Bronchial epithelial cell (primary cell): ENCODE measurements around the gene RXRB. TPM values are rescaled to one million over a fixed set of nuclear protein-coding genes. Genes with fewer than 3 reads are reported as not detected.
A peak's percentile ranks its signal among the peaks of the same experiment; 100 is the strongest.

ENCODE experiments used
- DNase-seq: peaks from one replicate; pipeline ENCODE4 v3.0.0-alpha.2; 2010; ENCODE audit warnings: low read depth
- FAIRE-seq: peaks from 2 replicates; lab custom pipeline; 2011; peaks lifted over from hg19 to GRCh38; lab: Jason Lieb, UNC
- H3K27me3 ChIP-seq: 2 replicates; pipeline ENCODE4 v1.5.1; 2011; ENCODE audit warnings: low read length; ENCODE audit not compliant: control insufficient read depth, insufficient read depth
- H3K36me3 ChIP-seq: 2 replicates; pipeline ENCODE4 v1.5.1; 2011; ENCODE audit warnings: low read length; ENCODE audit not compliant: control insufficient read depth, insufficient read depth
- H3K4me3 ChIP-seq: 2 replicates; pipeline ENCODE4 v1.5.1; 2011; ENCODE audit warnings: mild to moderate bottlenecking, low read depth, low read length, control low read depth
- total RNA-seq: library from RNA; depleted of rRNA; stranded (reverse); fragments of >200 nt; gene quantifications from 2 replicates; pipeline ENCODE4 v1.2.1, GENCODE V29; 2014
- TF ChIP-seq, protein P1 (sequence below): IDR thresholded peaks from 2 replicates; pipeline ENCODE4 v1.5.1; 2011; ENCODE audit warnings: mild to moderate bottlenecking, moderate library complexity, low read length, control low read depth, inconsistent platforms; ENCODE audit not compliant: insufficient read depth, severe bottlenecking

RXRB gene
- total RNA-seq, 1 donor from 2014 or later = 15.3 TPM

DNA sequence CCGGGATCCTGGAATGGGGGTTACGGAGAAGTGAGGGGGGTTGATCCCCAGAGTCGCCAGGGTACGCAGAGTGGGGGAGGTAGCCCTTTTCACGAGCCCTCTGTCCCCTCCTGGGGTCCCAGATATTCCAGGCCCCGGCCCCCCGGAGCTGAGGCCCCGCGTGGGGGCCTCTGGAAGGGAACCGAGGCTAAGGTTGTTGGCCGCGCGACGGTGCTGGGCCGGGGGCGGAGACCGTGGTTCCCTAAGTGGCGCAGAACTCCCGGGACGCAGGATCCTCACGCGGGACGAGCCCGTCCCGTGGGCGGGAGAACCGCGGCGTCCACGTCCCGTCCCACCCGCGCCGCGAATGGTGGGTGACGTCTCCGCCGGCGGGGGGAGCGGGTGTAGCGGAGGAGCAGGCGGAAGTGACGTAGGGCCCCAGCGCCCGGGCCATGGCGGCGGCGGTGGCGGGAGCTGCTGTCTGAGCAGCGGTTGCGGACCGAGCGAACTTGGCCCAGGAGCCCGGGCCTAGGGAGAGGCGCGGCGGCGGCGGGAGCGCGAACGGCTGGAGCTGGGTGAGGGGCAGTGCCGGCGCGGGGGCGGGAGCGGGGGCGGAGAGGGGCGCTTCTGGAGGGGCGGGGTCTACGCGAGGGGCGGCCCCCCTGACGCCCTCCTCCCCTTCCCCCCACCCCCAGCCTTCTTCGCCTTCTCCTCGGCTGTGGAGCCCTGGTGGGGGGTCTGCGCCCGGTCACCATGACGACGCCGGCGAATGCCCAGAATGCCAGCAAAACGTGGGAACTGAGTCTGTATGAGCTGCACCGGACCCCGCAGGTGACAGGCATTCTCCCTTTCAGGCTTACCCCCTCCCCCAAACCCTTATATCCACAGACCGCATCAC is 7.9 kb upstream of the RXRB start, which contains the start of gene RING1:
Gene RING1, plus strand, starts transcription at position 410 of the 877 bp plus-strand sequence. Its CDS starts 323 bp downstream, at position 733.
- Histone ChIP-seq H3K27me3 (no peaks in the 10 kb centered on the region), H3K4me3 (peak within 1 kb of the TSS; percentile 83), H3K36me3 (peaks cover 10% of the 10 kb centered on the region)
- DNase-seq (peak; percentile 23), FAIRE-seq (no peak)
- TF ChIP-seq, protein P1, sequence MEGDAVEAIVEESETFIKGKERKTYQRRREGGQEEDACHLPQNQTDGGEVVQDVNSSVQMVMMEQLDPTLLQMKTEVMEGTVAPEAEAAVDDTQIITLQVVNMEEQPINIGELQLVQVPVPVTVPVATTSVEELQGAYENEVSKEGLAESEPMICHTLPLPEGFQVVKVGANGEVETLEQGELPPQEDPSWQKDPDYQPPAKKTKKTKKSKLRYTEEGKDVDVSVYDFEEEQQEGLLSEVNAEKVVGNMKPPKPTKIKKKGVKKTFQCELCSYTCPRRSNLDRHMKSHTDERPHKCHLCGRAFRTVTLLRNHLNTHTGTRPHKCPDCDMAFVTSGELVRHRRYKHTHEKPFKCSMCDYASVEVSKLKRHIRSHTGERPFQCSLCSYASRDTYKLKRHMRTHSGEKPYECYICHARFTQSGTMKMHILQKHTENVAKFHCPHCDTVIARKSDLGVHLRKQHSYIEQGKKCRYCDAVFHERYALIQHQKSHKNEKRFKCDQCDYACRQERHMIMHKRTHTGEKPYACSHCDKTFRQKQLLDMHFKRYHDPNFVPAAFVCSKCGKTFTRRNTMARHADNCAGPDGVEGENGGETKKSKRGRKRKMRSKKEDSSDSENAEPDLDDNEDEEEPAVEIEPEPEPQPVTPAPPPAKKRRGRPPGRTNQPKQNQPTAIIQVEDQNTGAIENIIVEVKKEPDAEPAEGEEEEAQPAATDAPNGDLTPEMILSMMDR = no peak

DNA sequence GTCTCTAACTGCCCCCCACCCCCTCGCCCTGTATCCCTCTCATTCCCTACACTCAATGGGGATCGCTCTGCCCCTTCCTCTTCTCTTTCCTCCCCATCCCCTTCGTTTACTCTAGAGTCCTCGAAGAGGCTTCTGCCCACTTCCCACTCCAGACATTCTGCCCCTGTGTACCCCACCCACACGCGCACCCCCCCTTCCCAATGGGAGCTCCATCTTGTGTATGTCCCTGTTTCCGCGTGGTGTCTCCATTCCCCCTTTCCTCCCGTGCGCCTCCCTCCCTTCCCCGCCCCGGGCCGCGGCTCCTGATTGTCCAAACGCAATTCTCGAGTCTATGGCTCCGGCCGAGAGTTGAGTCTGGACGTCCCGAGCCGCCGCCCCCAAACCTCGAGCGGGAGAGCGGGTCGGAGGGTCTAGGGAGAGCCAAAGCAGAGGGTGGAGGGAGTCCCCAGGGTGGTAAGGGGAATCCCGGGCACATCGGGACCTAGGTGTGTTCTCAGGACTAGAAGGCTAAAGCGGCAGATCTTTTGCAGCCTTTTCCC is 7.2 kb upstream of the RXRB start:
- TF ChIP-seq, protein P1 = no peak
- H3K4me3 ChIP-seq = peak overlapping the region; percentile 83
- no peak for FAIRE-seq
- DNase-seq = peak; percentile 25
- H3K27me3 ChIP-seq = no peaks in the 10 kb centered on the region
- peaks cover 12% of the 10 kb centered on the region for H3K36me3 ChIP-seq

DNA sequence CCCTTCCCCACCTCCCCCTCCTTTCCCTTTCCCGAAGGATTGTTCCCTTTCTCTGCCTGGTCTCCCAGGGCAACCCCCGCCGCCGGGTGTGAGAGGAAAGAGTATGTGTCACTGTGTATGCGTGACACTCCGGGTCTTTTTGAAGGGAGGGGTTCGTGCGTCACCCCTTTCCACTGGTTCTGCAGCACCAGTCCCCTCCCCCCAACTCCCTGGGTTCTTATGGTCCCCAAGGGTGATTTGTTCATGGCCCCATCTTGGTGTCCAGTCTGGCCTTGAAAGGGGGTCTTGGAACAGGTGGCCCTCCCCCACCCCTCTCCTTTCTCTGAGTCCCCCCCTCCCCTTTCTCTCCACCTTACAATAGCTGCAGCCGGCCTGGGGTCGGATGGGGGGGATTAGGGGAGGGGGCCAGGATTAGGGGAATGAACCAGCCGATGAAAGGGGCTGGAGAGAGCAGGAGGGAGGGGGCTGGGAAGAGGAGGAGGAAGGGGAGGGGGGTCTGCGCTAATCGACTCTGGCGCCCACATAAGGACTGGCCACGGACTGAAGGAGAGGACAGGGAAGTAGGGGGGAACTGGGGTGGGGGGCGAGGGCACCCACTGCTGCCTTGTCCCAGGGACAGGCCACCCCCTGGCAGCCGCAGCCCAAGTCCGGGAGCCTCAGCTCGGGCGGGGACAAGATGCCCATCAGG is 6.5 kb upstream of the RXRB start:
- Histone ChIP-seq H3K27me3 (no peaks in the 10 kb centered on the region), H3K4me3 (peak overlapping the region; percentile 83), H3K36me3 (peaks cover 17% of the 10 kb centered on the region)
- DNase-seq = peak; percentile 70
- TF ChIP-seq, protein P1 = no peak
- no peak for FAIRE-seq

DNA sequence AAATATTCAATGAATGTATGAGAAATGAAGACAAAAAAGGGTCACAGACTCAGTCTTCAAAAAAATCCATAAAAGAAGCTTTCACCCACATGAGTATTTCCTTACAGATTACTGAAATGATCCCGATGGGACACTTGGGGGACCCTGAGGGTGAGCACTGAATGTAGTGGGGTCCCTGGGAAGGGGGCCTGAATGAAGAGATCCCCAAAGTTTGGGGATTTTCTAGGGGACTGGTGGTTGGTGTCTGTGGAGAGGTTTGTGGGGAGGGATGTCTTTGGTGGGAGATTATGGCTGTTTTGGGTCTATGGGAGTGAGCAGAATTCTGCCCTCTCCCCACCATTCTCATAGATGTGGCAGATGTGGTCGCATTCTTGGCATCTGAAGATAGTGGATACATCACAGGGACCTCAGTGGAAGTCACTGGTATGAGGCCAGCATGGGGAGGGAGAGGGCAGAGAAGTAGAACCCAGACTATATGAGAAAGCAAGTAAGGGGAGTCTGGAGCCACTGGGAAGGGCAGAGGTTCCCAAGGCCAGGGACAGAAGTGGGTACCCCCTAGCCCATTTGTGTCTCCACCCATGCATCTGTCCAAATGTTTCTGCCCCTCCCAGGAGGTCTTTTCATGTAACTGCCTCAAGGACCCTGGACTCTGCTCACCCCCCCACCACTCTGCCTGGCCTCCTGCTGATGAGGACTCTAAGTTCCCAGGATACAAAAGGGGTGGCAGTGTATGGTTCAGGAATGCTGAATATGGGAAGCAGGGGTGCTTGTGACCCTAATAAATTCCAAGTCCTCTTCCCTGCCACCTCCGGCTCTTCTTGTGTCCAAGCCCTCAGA is 5.8 kb upstream of the RXRB start:
- peak; percentile 8 for DNase-seq
- Histone ChIP-seq H3K36me3 (peaks cover 17% of the 10 kb centered on the region), H3K4me3 (no peak overlapping the region), H3K27me3 (no peaks in the 10 kb centered on the region)
- no peak for FAIRE-seq
- TF ChIP-seq, protein P1 = no peak
